GM23338 (cell line): Measurements from ENCODE around the gene ZNF841. TPM values are rescaled to one million over a fixed set of nuclear protein-coding genes. Genes with fewer than 3 reads are reported as not detected.
A peak's percentile ranks its signal among the peaks of the same experiment; 100 is the strongest.

Source experiments
- ATAC-seq: fragments of 200-7000 bp; cut with Tn5 transposase; 3 replicates; pipeline ENCODE4 v1.9.1; 2020
- DNase-seq: peaks from one replicate; pipeline ENCODE4 v3.0.0-alpha.2; 2015; ENCODE audit warnings: low spot score
- H2AFZ ChIP-seq: fragments of 200-600 bp; sonication (generic); 2 replicates; pipeline ENCODE4 v1.8.0; 2016; ENCODE audit warnings: antibody characterized with exemption, mild to moderate bottlenecking, moderate library complexity
- H3F3A ChIP-seq: fragments of 200-600 bp; sonication (generic); replicated peaks from 2 replicates; pipeline ENCODE4 v1.8.0; 2017; ENCODE audit warnings: antibody characterized with exemption, mixed run types, low read depth
- H3K27ac ChIP-seq: fragments of 200-600 bp; sonication (generic); 2 replicates; pipeline ENCODE4 v1.6.1; 2016; ENCODE audit warnings: low read depth
- H3K27me3 ChIP-seq: fragments of 200-600 bp; sonication (generic); 2 replicates; pipeline ENCODE4 v1.8.0; 2016; ENCODE audit warnings: mild to moderate bottlenecking, mixed run types, moderate library complexity; ENCODE audit not compliant: insufficient read depth
- H3K36me3 ChIP-seq: fragments of 200-600 bp; sonication (generic); 2 replicates; pipeline ENCODE4 v1.8.0; 2016; ENCODE audit warnings: mild to moderate bottlenecking; ENCODE audit not compliant: insufficient read depth
- H3K4me1 ChIP-seq: fragments of 200-600 bp; sonication (generic); 2 replicates; pipeline ENCODE4 v1.8.0; 2016; ENCODE audit warnings: mild to moderate bottlenecking, moderate library complexity; ENCODE audit not compliant: insufficient read depth
- H3K4me2 ChIP-seq: fragments of 200-600 bp; sonication (generic); 2 replicates; pipeline ENCODE4 v1.7.1; 2017; ENCODE audit warnings: mixed run types
- H3K4me3 ChIP-seq: fragments of 200-600 bp; sonication (generic); 2 replicates; pipeline ENCODE4 v1.6.1; 2016; ENCODE audit warnings: mixed run types
- H3K79me2 ChIP-seq: fragments of 200-600 bp; sonication (generic); replicated peaks from 2 replicates; pipeline ENCODE4 v1.8.0; 2017; ENCODE audit warnings: mild to moderate bottlenecking; ENCODE audit not compliant: insufficient read depth
- H3K9me2 ChIP-seq: fragments of 200-600 bp; sonication (generic); 2 replicates; pipeline ENCODE4 v1.8.0; 2017; ENCODE audit not compliant: insufficient read depth
- H4K20me1 ChIP-seq: fragments of 200-600 bp; sonication (generic); replicated peaks from 2 replicates; pipeline ENCODE4 v1.8.0; 2017; ENCODE audit warnings: mild to moderate bottlenecking; ENCODE audit not compliant: insufficient read depth
- H3K27ac Mint-ChIP-seq: 2 replicates; pipeline ENCODE4 v1.8.0; 2020; ENCODE audit warnings: inconsistent platforms, mild to moderate bottlenecking, moderate library complexity, mixed read lengths
- H3K27me3 Mint-ChIP-seq: 3 replicates; pipeline ENCODE4 v1.8.0; 2022; ENCODE audit warnings: low read depth, mild to moderate bottlenecking, moderate library complexity, mixed read lengths, inconsistent platforms; ENCODE audit not compliant: insufficient read depth, poor library complexity
- H3K36me3 Mint-ChIP-seq: 3 replicates; pipeline ENCODE4 v1.8.0; 2021; ENCODE audit warnings: low read depth, mild to moderate bottlenecking, inconsistent platforms, moderate library complexity, mixed read lengths
- H3K4me1 Mint-ChIP-seq: 3 replicates; pipeline ENCODE4 v1.8.0; 2020; ENCODE audit warnings: mild to moderate bottlenecking, inconsistent platforms, mixed read lengths
- H3K4me3 Mint-ChIP-seq: 3 replicates; pipeline ENCODE4 v1.8.0; 2021; ENCODE audit warnings: moderate library complexity, mild to moderate bottlenecking, inconsistent platforms, mixed read lengths
- H3K9me3 Mint-ChIP-seq: 3 replicates; pipeline ENCODE4 v1.8.0; 2020; ENCODE audit warnings: moderate library complexity, mild to moderate bottlenecking, inconsistent platforms, mixed read lengths
- CREB1 ChIP-seq: fragments of 250-450 bp; sonication (Bioruptor Pico); IDR thresholded peaks from 2 replicates; pipeline ENCODE4 v1.5.0; 2020; ENCODE audit warnings: low read depth, mild to moderate bottlenecking, moderate library complexity
- ETS1 ChIP-seq: IDR thresholded peaks from 2 replicates; pipeline ENCODE4 v1.6.1; 2016; ENCODE audit warnings: antibody characterized with exemption
- EZH2 ChIP-seq: fragments of 200-600 bp; sonication (generic); IDR thresholded peaks from one replicate; pipeline ENCODE4 v1.8.0; 2017; ENCODE audit warnings: antibody characterized with exemption, mild to moderate bottlenecking, low read depth; ENCODE audit not compliant: unreplicated experiment
- EZH2phosphoT487 ChIP-seq: fragments of 200-600 bp; sonication (generic); IDR thresholded peaks from one replicate; pipeline ENCODE4 v1.8.1; 2018; ENCODE audit warnings: antibody characterized with exemption; ENCODE audit not compliant: unreplicated experiment
- JUNB ChIP-seq: IDR thresholded peaks from one replicate; pipeline ENCODE4 v1.6.1; 2016; ENCODE audit warnings: antibody characterized with exemption; ENCODE audit not compliant: unreplicated experiment
- NANOG ChIP-seq: IDR thresholded peaks from 2 replicates; pipeline ENCODE4 v1.6.1; 2016; ENCODE audit warnings: antibody characterized with exemption, borderline replicate concordance
- POLR2AphosphoS5 ChIP-seq: IDR thresholded peaks from 2 replicates; pipeline ENCODE4 v1.6.1; 2016; ENCODE audit warnings: antibody characterized with exemption, low read depth
- STAT1 ChIP-seq: IDR thresholded peaks from one replicate; pipeline ENCODE4 v1.6.1; 2016; ENCODE audit warnings: antibody characterized with exemption; ENCODE audit not compliant: unreplicated experiment
- ZNF114 ChIP-seq: fragments of 250-450 bp; sonication (Bioruptor Pico); IDR thresholded peaks from 2 replicates; pipeline ENCODE4 v1.5.0; 2020; ENCODE audit warnings: mild to moderate bottlenecking, moderate library complexity
- ZNF331 ChIP-seq: fragments of 250-450 bp; sonication (Bioruptor Pico); IDR thresholded peaks from 2 replicates; pipeline ENCODE4 v1.5.0; 2020; ENCODE audit warnings: low read depth, mild to moderate bottlenecking, moderate library complexity
- polyA plus RNA-seq: library from polyadenylated mRNA; unstranded; fragments of >200 nt; fragmentation: Nextera tagmentation; extraction: Ambion mirVana; gene quantifications from 2 replicates; pipeline ENCODE4 v1.2.1, GENCODE V29; 2016
- total RNA-seq: library from RNA; depleted of rRNA; stranded (reverse); fragments of >200 nt; shearing (Covaris generic); gene quantifications from 2 replicates; pipeline ENCODE4 v1.2.3, GENCODE V29; 2014
- TF ChIP-seq, protein P1 (sequence below): IDR thresholded peaks from one replicate; pipeline ENCODE4 v1.6.1; 2018; ENCODE audit warnings: antibody characterized with exemption; ENCODE audit not compliant: unreplicated experiment

The ZNF841 gene
- total and polyA plus RNA-seq, 2 experiments from 2014 or later = 5.3 to 12.8 TPM

DNA sequence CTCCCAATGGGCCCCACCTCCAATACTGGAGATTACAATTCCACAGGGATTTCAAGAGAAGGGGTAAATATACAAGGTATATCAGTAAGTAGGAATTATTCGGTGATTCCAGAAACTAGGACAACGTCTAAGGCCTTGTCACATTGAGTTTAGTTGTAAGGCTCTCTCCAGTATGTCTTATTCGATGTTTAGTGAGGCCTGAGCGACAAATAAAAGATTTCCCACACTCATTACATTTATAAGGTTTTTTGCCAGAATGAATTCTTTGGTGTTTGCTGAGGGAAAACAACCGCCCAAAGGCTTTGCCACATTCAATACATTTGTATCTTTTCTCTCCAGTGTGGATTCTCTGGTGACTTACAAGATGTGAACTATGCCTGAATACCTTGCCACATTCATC lies 19.1 kb upstream of the ZNF841 start:
- Histone ChIP-seq H3K9me2 (no peaks in the 10 kb centered on the region), H3K4me1 (no peaks in the 10 kb centered on the region), H3K79me2 (peaks cover 7% of the 10 kb centered on the region), H3K27me3 (no peaks in the 10 kb centered on the region), H2AFZ (no peak overlapping the region), H3K27ac (no peak overlapping the region), H3F3A (0 out of 2 replicates have a peak, but pooled peaks cover 8% of the 10 kb centered on the region), H3K4me2 (no peak overlapping the region), H3K36me3 (peaks cover 69% of the 10 kb centered on the region), H3K4me3 (peak overlapping the region; percentile 29; the same call in 1 of the 2 replicates), H4K20me1 (no peaks in the 10 kb centered on the region)
- TF ChIP-seq EZH2 = no peak
- TF ChIP-seq JUNB = no peak
- no peak for TF ChIP-seq ZNF331 (CRISPR knock-in tag)
- TF ChIP-seq ZNF114 (CRISPR knock-in tag) = no peak
- TF ChIP-seq NANOG = no peak
- TF ChIP-seq STAT1 = no peak
- TF ChIP-seq CREB1 (CRISPR knock-in tag) = no peak
- no peak for TF ChIP-seq EZH2phosphoT487
- no peak for TF ChIP-seq POLR2AphosphoS5
- TF ChIP-seq, protein P1, sequence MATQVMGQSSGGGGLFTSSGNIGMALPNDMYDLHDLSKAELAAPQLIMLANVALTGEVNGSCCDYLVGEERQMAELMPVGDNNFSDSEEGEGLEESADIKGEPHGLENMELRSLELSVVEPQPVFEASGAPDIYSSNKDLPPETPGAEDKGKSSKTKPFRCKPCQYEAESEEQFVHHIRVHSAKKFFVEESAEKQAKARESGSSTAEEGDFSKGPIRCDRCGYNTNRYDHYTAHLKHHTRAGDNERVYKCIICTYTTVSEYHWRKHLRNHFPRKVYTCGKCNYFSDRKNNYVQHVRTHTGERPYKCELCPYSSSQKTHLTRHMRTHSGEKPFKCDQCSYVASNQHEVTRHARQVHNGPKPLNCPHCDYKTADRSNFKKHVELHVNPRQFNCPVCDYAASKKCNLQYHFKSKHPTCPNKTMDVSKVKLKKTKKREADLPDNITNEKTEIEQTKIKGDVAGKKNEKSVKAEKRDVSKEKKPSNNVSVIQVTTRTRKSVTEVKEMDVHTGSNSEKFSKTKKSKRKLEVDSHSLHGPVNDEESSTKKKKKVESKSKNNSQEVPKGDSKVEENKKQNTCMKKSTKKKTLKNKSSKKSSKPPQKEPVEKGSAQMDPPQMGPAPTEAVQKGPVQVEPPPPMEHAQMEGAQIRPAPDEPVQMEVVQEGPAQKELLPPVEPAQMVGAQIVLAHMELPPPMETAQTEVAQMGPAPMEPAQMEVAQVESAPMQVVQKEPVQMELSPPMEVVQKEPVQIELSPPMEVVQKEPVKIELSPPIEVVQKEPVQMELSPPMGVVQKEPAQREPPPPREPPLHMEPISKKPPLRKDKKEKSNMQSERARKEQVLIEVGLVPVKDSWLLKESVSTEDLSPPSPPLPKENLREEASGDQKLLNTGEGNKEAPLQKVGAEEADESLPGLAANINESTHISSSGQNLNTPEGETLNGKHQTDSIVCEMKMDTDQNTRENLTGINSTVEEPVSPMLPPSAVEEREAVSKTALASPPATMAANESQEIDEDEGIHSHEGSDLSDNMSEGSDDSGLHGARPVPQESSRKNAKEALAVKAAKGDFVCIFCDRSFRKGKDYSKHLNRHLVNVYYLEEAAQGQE = no peak
- no peak for ATAC-seq
- Mint-ChIP-seq H3K27ac (no peak overlapping the region), H3K27me3 (peaks cover 3% of the 10 kb centered on the region), H3K4me3 (no peak overlapping the region), H3K4me1 (no peaks in the 10 kb centered on the region), H3K9me3 (peaks cover 98% of the 10 kb centered on the region), H3K36me3 (peaks cover 93% of the 10 kb centered on the region)
- DNase-seq = no peak

- Histone ChIP-seq H3K27me3 (no peaks in the 10 kb centered on the region), H2AFZ (no peak overlapping the region), H3K4me2 (no peak overlapping the region), H3F3A (0 out of 2 replicates have a peak, but pooled peaks cover 8% of the 10 kb centered on the region), H4K20me1 (no peaks in the 10 kb centered on the region), H3K9me2 (no peaks in the 10 kb centered on the region), H3K4me1 (no peaks in the 10 kb centered on the region), H3K4me3 (no peak overlapping the region), H3K36me3 (peaks cover 52% of the 10 kb centered on the region), H3K27ac (no peak overlapping the region), H3K79me2 (no peaks in the 10 kb centered on the region)
- H3K36me3 Mint-ChIP-seq = peaks cover 78% of the 10 kb centered on the region
- H3K4me1 Mint-ChIP-seq = no peaks in the 10 kb centered on the region
- TF ChIP-seq EZH2 (no peak), ZNF114 (CRISPR knock-in tag) (no peak), ETS1 (no peak), JUNB (no peak)
- H3K9me3 Mint-ChIP-seq = peaks cover 95% of the 10 kb centered on the region
- no peak for DNase-seq
- H3K4me3 Mint-ChIP-seq = no peak overlapping the region
- ATAC-seq = no peak
- peaks cover 3% of the 10 kb centered on the region for H3K27me3 Mint-ChIP-seq
- H3K27ac Mint-ChIP-seq = no peak overlapping the region
Observed at GRCh38 chr19:52112624-52113023, 17.1 kb upstream of the ZNF841 start.
